Measurements from ENCODE around the gene SRRM4.

Gene SRRM4

GRCh38 chr12:119115296-119115905, 134.1 kb downstream of the SRRM4 start:
- H3K36me3 ChIP-seq (ENCODE audit: low read depth), result no peaks in the 10 kb centered on the region
- H3K27me3 ChIP-seq (ENCODE audit: insufficient read depth, poor library complexity, severe bottlenecking), result no peaks in the 10 kb centered on the region
- TF ChIP-seq CTCF (IDR thresholded peaks at IDR 0.05; ENCODE audit: poor library complexity, severe bottlenecking), result peak; percentile 77
- ATAC-seq (ENCODE audit: low read depth) (no peak), DNase-seq (ENCODE audit: low spot score) (no peak)
- H3K9me3 ChIP-seq (ENCODE audit: severe bottlenecking), result no peaks in the 10 kb centered on the region
- H3K27ac ChIP-seq (ENCODE audit: poor library complexity, severe bottlenecking), result no peak overlapping the region
- H3K4me3 ChIP-seq (ENCODE audit: severe bottlenecking), result no peak overlapping the region
- H3K4me1 ChIP-seq (ENCODE audit: insufficient read depth, poor library complexity, severe bottlenecking), result no peaks in the 10 kb centered on the region

- Histone ChIP-seq H3K4me1 (ENCODE audit: insufficient read depth, poor library complexity, severe bottlenecking) (no peaks in the 10 kb centered on the region), H3K36me3 (ENCODE audit: low read depth) (no peaks in the 10 kb centered on the region), H3K27me3 (ENCODE audit: insufficient read depth, poor library complexity, severe bottlenecking) (no peaks in the 10 kb centered on the region), H3K9me3 (ENCODE audit: severe bottlenecking) (no peaks in the 10 kb centered on the region), H3K4me3 (ENCODE audit: severe bottlenecking) (no peak overlapping the region), H3K27ac (ENCODE audit: poor library complexity, severe bottlenecking) (no peak overlapping the region)
- DNase-seq (ENCODE audit: low spot score) (no peak), ATAC-seq (ENCODE audit: low read depth) (no peak)
- no peak for TF ChIP-seq CTCF (IDR thresholded peaks at IDR 0.05; ENCODE audit: poor library complexity, severe bottlenecking)
These were observed 136.6 kb downstream of the SRRM4 start for GRCh38 chr12:119117936-119118335.

GRCh38 chr12:119118625-119119024, 137.3 kb downstream of the SRRM4 start:
- Histone ChIP-seq H3K4me3 (ENCODE audit: severe bottlenecking) (no peak overlapping the region), H3K36me3 (ENCODE audit: low read depth) (no peaks in the 10 kb centered on the region), H3K9me3 (ENCODE audit: severe bottlenecking) (no peaks in the 10 kb centered on the region), H3K27ac (ENCODE audit: poor library complexity, severe bottlenecking) (no peak overlapping the region), H3K4me1 (ENCODE audit: insufficient read depth, poor library complexity, severe bottlenecking) (no peaks in the 10 kb centered on the region), H3K27me3 (ENCODE audit: insufficient read depth, poor library complexity, severe bottlenecking) (no peaks in the 10 kb centered on the region)
- DNase-seq (ENCODE audit: low spot score), result no peak
- no peak for ATAC-seq (ENCODE audit: low read depth)
- no peak for TF ChIP-seq CTCF (IDR thresholded peaks at IDR 0.05; ENCODE audit: poor library complexity, severe bottlenecking)

GRCh38 chr12:119122047-119122446, 140.7 kb downstream of the SRRM4 start:
- H3K4me1 ChIP-seq (ENCODE audit: insufficient read depth, poor library complexity, severe bottlenecking), result no peaks in the 10 kb centered on the region
- H3K27me3 ChIP-seq (ENCODE audit: insufficient read depth, poor library complexity, severe bottlenecking), result no peaks in the 10 kb centered on the region
- H3K4me3 ChIP-seq (ENCODE audit: severe bottlenecking), result no peak overlapping the region
- no peaks in the 10 kb centered on the region for H3K36me3 ChIP-seq (ENCODE audit: low read depth)
- no peak overlapping the region for H3K27ac ChIP-seq (ENCODE audit: poor library complexity, severe bottlenecking)
- ATAC-seq (ENCODE audit: low read depth) (no peak), DNase-seq (ENCODE audit: low spot score) (no peak)
- H3K9me3 ChIP-seq (ENCODE audit: severe bottlenecking), result no peaks in the 10 kb centered on the region
- no peak for TF ChIP-seq CTCF (IDR thresholded peaks at IDR 0.05; ENCODE audit: poor library complexity, severe bottlenecking)

- Histone ChIP-seq H3K9me3 (ENCODE audit: severe bottlenecking) (no peaks in the 10 kb centered on the region), H3K27me3 (ENCODE audit: insufficient read depth, poor library complexity, severe bottlenecking) (no peaks in the 10 kb centered on the region), H3K4me1 (ENCODE audit: insufficient read depth, poor library complexity, severe bottlenecking) (no peaks in the 10 kb centered on the region), H3K4me3 (ENCODE audit: severe bottlenecking) (no peak overlapping the region), H3K36me3 (ENCODE audit: low read depth) (no peaks in the 10 kb centered on the region), H3K27ac (ENCODE audit: poor library complexity, severe bottlenecking) (no peak overlapping the region)
- no peak for TF ChIP-seq CTCF (IDR thresholded peaks at IDR 0.05; ENCODE audit: poor library complexity, severe bottlenecking)
- ATAC-seq (ENCODE audit: low read depth) (no peak), DNase-seq (ENCODE audit: low spot score) (no peak)
These were observed 141.4 kb downstream of the SRRM4 start for GRCh38 chr12:119122751-119123150.
